Measurements from ENCODE around the gene CUEDC1.

DNA sequence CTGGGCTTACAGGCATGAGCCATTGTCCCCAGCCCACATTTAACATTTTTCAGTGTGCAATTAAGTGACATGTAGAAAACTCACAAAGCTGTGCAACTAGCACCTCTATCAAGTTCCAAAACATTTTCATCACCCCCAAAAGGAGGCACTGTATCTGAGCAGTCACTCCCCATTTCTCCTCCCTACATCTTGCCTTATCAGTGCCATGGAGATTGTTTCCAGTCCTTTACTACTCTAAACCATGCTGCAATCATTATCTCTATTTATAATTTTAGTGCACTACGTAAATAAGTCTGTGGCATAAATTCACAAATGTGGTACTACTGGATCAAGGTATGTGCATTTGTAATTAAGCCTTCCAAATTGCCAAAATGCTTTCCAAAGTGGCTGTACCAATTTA is 112.9 kb downstream of the CUEDC1 start:
- TF ChIP-seq, protein P1, sequence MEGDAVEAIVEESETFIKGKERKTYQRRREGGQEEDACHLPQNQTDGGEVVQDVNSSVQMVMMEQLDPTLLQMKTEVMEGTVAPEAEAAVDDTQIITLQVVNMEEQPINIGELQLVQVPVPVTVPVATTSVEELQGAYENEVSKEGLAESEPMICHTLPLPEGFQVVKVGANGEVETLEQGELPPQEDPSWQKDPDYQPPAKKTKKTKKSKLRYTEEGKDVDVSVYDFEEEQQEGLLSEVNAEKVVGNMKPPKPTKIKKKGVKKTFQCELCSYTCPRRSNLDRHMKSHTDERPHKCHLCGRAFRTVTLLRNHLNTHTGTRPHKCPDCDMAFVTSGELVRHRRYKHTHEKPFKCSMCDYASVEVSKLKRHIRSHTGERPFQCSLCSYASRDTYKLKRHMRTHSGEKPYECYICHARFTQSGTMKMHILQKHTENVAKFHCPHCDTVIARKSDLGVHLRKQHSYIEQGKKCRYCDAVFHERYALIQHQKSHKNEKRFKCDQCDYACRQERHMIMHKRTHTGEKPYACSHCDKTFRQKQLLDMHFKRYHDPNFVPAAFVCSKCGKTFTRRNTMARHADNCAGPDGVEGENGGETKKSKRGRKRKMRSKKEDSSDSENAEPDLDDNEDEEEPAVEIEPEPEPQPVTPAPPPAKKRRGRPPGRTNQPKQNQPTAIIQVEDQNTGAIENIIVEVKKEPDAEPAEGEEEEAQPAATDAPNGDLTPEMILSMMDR (IDR thresholded peaks at IDR 0.05): no peak
- TF ChIP-seq POLR2A (IDR thresholded peaks at IDR 0.05): no peak

Data from ovary (tissue), 3 donors.